Measurements from ENCODE around the gene MRPS27.
A peak's percentile ranks its signal among the peaks of the same experiment; 100 is the strongest.

Gene MRPS27

GRCh38 chr5:72242796-72243475 is 77.1 kb downstream of the MRPS27 start:
- H3K4me3 ChIP-seq (ENCODE audit: low read depth, low read length) = no peak overlapping the region
- TF ChIP-seq CTCF (IDR thresholded peaks at IDR 0.05; ENCODE audit: low read depth, low read length) = no peak
- DNase-seq (ENCODE audit: low read depth, low spot score) = peak; percentile 77
- in situ Hi-C loops (cut with HindIII; ENCODE audit: low sequenced_read_pairs) = no loop called here

GRCh38 chr5:72241346-72242003 is 78.6 kb downstream of the MRPS27 start:
- TF ChIP-seq CTCF (IDR thresholded peaks at IDR 0.05; ENCODE audit: low read depth, low read length) = no peak
- no peak overlapping the region for H3K4me3 ChIP-seq (ENCODE audit: low read depth, low read length)
- in situ Hi-C loops (cut with HindIII; ENCODE audit: low sequenced_read_pairs) = no loop called here
- DNase-seq (ENCODE audit: low read depth, low spot score) = no peak

- no peak overlapping the region for H3K4me3 ChIP-seq (ENCODE audit: low read depth, low read length)
- no peak for TF ChIP-seq CTCF (IDR thresholded peaks at IDR 0.05; ENCODE audit: low read depth, low read length)
- in situ Hi-C loops (cut with HindIII; ENCODE audit: low sequenced_read_pairs) = no loop called here
- no peak for DNase-seq (ENCODE audit: low read depth, low spot score)
These were observed 81.2 kb downstream of the MRPS27 start for GRCh38 chr5:72238712-72239445.

- DNase-seq (ENCODE audit: low read depth, low spot score) = no peak
- no peak for TF ChIP-seq CTCF (IDR thresholded peaks at IDR 0.05; ENCODE audit: low read depth, low read length)
- H3K4me3 ChIP-seq (ENCODE audit: low read depth, low read length) = no peak overlapping the region
- in situ Hi-C loops (cut with HindIII; ENCODE audit: low sequenced_read_pairs) = no loop called here
These were observed 82.2 kb downstream of the MRPS27 start for GRCh38 chr5:72237879-72238278.

- no peak for DNase-seq (ENCODE audit: low read depth, low spot score)
- H3K4me3 ChIP-seq (ENCODE audit: low read depth, low read length) = no peak overlapping the region
- no peak for TF ChIP-seq CTCF (IDR thresholded peaks at IDR 0.05; ENCODE audit: low read depth, low read length)
- in situ Hi-C loops (cut with HindIII; ENCODE audit: low sequenced_read_pairs) = no loop called here
These were observed 82.6 kb downstream of the MRPS27 start for GRCh38 chr5:72237415-72237814.

GRCh38 chr5:72235725-72236124 is 84.3 kb downstream of the MRPS27 start:
- DNase-seq (ENCODE audit: low read depth, low spot score) = no peak
- in situ Hi-C loops (cut with HindIII; ENCODE audit: low sequenced_read_pairs) = no loop called here
- H3K4me3 ChIP-seq (ENCODE audit: low read depth, low read length) = no peak overlapping the region
- TF ChIP-seq CTCF (IDR thresholded peaks at IDR 0.05; ENCODE audit: low read depth, low read length) = no peak

All from astrocyte of the spinal cord (primary cell).